Ascending aorta (tissue), 2 donors: ENCODE measurements around the gene SPAST. TPM values are rescaled to one million over a fixed set of nuclear protein-coding genes. Genes with fewer than 3 reads are reported as not detected.
"Not testable (repeated sequence)": the region's sequence is repeated elsewhere in the genome, so short reads cannot be mapped to it uniquely, and the experiment has no call there.

Source experiments
- DNase-seq, 2 donors: peaks; one replicate each; pipeline ENCODE4 v3.0.0-alpha.2; 2019; ENCODE audit warnings: low spot score in 2 of 2
- H3K27ac ChIP-seq, 2 donors: fragments of 200-600 bp; sonication (generic); one replicate each; pipeline ENCODE4 v1.5.1; 2016 to 2017; ENCODE audit warnings: mild to moderate bottlenecking in 1 of 2
- H3K27me3 ChIP-seq: fragments of 200-600 bp; sonication (generic); one replicate; pipeline ENCODE4 v1.5.1; 2017
- H3K36me3 ChIP-seq, 2 donors: fragments of 200-600 bp; sonication (generic); one replicate each; pipeline ENCODE4 v1.5.1; 2016
- H3K4me1 ChIP-seq, 2 donors: fragments of 200-600 bp; sonication (generic); one replicate each; pipeline ENCODE4 v1.5.1; 2016 to 2017; ENCODE audit warnings: mild to moderate bottlenecking in 1 of 2
- H3K4me3 ChIP-seq, 2 donors: fragments of 200-600 bp; sonication (generic); one replicate each; pipeline ENCODE4 v1.5.1; 2016 to 2017; ENCODE audit warnings: mild to moderate bottlenecking in 1 of 2
- H3K9me3 ChIP-seq, 2 donors: fragments of 200-600 bp; sonication (generic); one replicate each; pipeline ENCODE4 v1.5.1; 2016
- CTCF ChIP-seq, 3 experiments: fragments of 200-600 bp in 2 of 3; fragments of 450-650 bp in 1 of 3; sonication (generic) in 2 of 3; IDR thresholded peaks; one replicate each; pipeline ENCODE4 v1.5.1; 2016 to 2019; ENCODE audit warnings: antibody characterized with exemption in 3 of 3, mild to moderate bottlenecking in 1 of 3, moderate library complexity in 1 of 3
- intact Hi-C: fragments of 100-400 bp; cut with DNase I; formaldehyde crosslinking; loops from one replicate; pipeline ENCODE4 v1.15.1; 2023
- total RNA-seq: library from RNA; depleted of rRNA; stranded (reverse); fragments of >200 nt; gene quantifications from one replicate; pipeline ENCODE4 v1.1.0, GENCODE V29; 2016

Gene SPAST
- total RNA-seq, 1 donor from 2014 or later: 12.1 TPM

- intact Hi-C loops: no loop called here
- DNase-seq: no peak
These were observed 119.3 kb downstream of the SPAST start for GRCh38 chr2:32182667-32183066.

GRCh38 chr2:32189011-32189410 is 125.7 kb downstream of the SPAST start:
- Histone ChIP-seq H3K36me3 (peaks cover 12 to 45% of the 10 kb centered on the region in 2 donors), H3K27ac (no peak overlapping the region), H3K27me3 (no peaks in the 10 kb centered on the region), H3K9me3 (no peaks in the 10 kb centered on the region), H3K4me1 (no peaks in the 10 kb centered on the region), H3K4me3 (no peak overlapping the region)
- no peak for TF ChIP-seq CTCF (IDR thresholded peaks at IDR 0.05)
- intact Hi-C loops: no loop called here
- DNase-seq: no peak

More at GRCh38 chr2:32182667-32183066, 119.3 kb downstream of the SPAST start:
- Histone ChIP-seq H3K36me3 (peaks cover 22 to 51% of the 10 kb centered on the region in 2 donors), H3K27me3 (no peaks in the 10 kb centered on the region), H3K27ac (no peak overlapping the region), H3K4me1 (no peaks in the 10 kb centered on the region), H3K9me3 (no peaks in the 10 kb centered on the region), H3K4me3 (no peak overlapping the region)
- TF ChIP-seq CTCF (IDR thresholded peaks at IDR 0.05): no peak

- Histone ChIP-seq H3K4me3 (no peak overlapping the region), H3K4me1 (no peaks in the 10 kb centered on the region), H3K27me3 (no peaks in the 10 kb centered on the region), H3K36me3 (peaks cover 16 to 30% of the 10 kb centered on the region in 2 donors), H3K9me3 (no peaks in the 10 kb centered on the region), H3K27ac (no peak overlapping the region)
- intact Hi-C loops: no loop called here
- no peak for DNase-seq
- TF ChIP-seq CTCF (IDR thresholded peaks at IDR 0.05): no peak
These were observed 129.1 kb downstream of the SPAST start for GRCh38 chr2:32192418-32192817.

- TF ChIP-seq CTCF (IDR thresholded peaks at IDR 0.05): no peak
- Histone ChIP-seq H3K9me3 (no peaks in the 10 kb centered on the region), H3K4me3 (no peak overlapping the region), H3K27me3 (no peaks in the 10 kb centered on the region), H3K36me3 (peaks cover 29 to 42% of the 10 kb centered on the region in 2 donors), H3K4me1 (no peaks in the 10 kb centered on the region), H3K27ac (no peak overlapping the region)
- intact Hi-C loops: no loop called here
- no peak for DNase-seq
These were observed 137.5 kb downstream of the SPAST start for GRCh38 chr2:32200814-32201213.

- H3K4me3 ChIP-seq, H3K27me3 ChIP-seq, H3K9me3 ChIP-seq, H3K4me1 ChIP-seq, H3K27ac ChIP-seq, intact Hi-C loops, DNase-seq: not testable (repeated sequence)
- H3K36me3 ChIP-seq: peaks cover 17 to 30% of the 10 kb centered on the region in 2 donors
These were observed 140.1 kb downstream of the SPAST start for GRCh38 chr2:32203428-32203827.

Other genes with a start within 250 kb of the SPAST start
- 4.6 TPM for gene MEMO1, start 52.5 kb upstream of the SPAST start, total RNA-seq
- gene DPY30, start 23.8 kb upstream of the SPAST start, total RNA-seq: 49.4 TPM
- 4.5 TPM for gene SLC30A6, start 102.3 kb downstream of the SPAST start, total RNA-seq
- gene NLRC4, start 201.3 kb downstream of the SPAST start, total RNA-seq: 2.3 TPM
- gene YIPF4, start 214.3 kb downstream of the SPAST start, total RNA-seq: 9.2 TPM